IPS-11a (cell line): Measurements from ENCODE around the gene SYTL3.

ENCODE experiments used
- H3K4me3 ChIP-seq: one replicate; pipeline ENCODE4 v1.5.1; 2013; ENCODE audit warnings: low read depth, low read length, control low read depth

The SYTL3 gene

DNA sequence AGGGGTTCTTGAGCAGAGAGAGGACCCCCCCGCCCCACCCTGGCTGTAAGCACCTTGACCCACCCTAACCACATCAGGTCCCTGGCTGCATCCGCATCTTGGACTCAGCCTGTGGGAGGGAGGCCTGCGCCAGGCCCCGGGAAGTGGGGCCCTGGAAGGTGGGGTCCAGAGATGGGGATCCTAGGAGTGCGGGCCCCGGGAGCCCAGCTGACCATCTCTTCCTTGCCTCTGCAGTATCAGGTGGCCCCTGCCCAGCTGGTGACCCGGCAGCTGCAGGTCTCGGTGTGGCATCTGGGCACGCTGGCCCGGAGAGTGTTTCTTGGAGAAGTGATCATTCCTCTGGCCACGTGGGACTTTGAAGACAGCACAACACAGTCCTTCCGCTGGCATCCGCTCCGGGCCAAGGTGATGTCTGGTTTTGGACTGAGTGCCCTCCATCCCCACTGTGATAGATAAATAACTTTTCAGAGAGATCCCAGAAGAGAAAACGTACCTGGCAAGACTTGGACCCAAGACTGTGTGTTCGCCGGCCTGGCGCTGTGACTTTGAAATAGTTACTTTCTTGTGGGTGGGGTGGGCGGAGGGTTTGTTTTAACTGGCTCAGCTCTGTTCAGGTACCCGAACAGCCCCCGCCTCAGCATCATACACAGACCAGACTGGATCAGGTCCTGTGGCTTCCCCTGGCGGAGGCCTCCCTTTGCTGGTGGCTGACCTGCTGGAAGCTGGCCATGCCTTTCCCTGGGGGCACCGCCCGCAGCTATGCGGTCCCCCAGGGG lies 107.3 kb downstream of the SYTL3 start:
- H3K4me3 ChIP-seq = no peak overlapping the region

DNA sequence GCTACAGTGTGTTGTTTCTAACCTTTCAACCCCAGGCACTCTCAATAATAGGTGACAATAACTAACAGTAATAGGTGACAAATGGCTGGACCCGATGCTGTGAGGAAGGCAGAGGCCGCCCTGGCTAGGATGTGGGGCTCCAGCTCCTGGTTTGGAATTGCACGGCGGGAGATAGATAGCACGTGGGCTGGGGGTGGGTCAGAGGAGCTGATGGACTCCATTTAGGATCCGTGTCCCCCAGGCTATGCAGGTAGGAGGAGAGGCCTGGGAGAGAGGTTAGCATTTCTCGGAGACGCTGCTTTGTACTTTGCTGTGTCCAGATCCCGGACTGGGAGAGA lies 107.9 kb downstream of the SYTL3 start:
- no peak overlapping the region for H3K4me3 ChIP-seq

DNA sequence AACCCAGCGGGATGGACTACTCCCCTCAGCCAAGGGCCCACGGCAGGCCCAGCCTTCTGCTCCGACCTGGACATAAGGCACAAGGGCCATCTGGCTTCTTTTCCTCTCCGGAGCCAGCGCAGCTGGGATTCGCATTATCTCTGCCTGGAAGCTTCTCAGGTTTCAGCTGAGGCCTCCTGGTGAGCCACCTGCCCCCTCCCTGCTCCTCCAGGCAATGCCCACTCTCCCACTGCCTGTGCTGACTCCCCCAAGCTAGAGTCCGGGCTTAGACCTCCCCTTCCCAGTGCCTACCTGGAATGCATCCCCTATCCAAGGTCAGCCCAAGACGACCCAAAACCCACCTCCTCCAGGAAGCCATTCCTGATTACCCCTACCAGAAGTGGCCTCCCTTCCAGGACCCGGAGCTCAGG lies 108.6 kb downstream of the SYTL3 start:
- no peak overlapping the region for H3K4me3 ChIP-seq

DNA sequence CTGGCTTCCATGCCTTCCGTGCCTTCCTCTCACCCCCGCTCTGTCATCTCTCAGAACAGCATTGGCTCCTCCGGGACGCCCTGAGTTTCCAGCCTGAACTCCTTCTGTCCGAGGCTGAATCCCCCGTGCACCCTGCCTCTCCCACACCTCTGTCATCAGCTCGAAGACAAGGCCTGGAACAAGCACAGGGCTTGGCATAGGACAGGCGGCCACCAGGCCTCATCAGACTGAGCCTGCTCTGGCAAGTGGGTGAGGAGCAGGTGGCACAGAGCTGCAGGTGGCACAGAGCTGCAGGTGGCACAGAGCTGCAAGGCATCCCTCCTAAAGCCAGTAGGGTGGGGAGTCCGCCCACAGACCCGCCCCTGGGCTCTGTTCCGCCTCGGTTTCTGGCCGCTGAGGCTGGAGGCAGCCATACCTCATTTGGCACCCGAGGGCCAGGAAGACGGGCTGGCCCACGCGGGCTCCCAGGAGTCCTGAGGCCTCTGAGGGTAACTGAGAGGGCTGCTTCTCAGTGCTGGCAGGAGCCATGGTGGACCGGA lies 109.2 kb downstream of the SYTL3 start:
- H3K4me3 ChIP-seq = no peak overlapping the region

- no peak overlapping the region for H3K4me3 ChIP-seq
Measured at GRCh38 chr6:158759966-158760617, 110.2 kb downstream of the SYTL3 start.

GRCh38 chr6:158760618-158761250 lies 110.9 kb downstream of the SYTL3 start:
- no peak overlapping the region for H3K4me3 ChIP-seq

DNA sequence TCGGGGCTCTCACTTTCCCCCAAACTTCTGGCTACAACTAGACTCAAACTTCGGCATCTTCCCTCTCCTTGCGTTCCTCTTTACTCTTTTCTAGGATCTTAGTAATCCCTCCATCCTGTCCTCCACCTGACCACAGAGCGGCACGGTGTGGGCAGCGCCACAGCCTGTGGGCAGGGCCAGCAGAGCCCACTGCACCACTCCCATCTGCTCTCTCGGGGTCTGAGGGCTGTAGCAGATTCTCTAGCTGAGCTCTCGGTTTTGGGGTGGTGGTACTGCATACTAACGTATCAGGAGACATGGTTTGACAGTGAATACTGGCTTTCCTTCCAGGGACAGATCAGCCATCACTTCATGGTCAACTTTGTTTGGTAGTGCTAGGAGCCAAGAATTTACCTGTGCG lies 111.9 kb downstream of the SYTL3 start:
- no peak overlapping the region for H3K4me3 ChIP-seq

GRCh38 chr6:158762787-158763433 lies 113.1 kb downstream of the SYTL3 start:
- H3K4me3 ChIP-seq = no peak overlapping the region

DNA sequence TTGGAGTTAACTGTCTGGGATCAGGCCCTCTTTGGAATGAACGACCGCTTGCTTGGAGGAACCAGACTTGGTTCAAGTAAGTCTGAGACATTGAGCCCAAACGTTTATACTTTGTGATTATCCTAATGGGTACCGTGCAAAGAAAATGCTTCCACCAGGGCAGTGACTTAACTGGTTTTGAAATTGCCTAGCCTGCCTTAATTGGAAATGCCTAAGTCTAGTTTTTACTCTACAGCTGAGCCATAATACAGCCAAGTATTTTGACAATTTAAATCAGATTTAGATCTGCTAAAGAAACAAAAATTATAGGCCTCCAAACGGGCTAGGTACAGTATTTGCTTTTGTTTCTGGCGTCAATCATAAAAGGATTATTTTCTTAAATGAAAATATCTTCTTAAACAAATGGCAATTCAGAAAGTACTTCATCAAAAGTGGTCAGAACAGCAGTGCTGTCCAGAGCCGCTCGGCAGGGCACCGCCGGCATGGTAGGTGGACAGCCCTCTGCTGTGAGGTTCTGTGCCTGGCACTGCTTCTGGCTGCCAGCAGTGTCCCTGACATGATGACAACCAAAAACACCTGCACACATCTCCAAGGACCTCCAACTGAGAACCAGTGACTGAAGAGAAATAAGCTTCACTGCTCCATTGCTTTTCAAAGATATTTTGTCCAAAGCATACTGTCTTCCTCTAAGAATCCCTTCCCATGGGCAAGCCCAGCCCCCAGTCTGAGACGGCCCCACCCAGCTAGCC lies 113.8 kb downstream of the SYTL3 start:
- no peak overlapping the region for H3K4me3 ChIP-seq

DNA sequence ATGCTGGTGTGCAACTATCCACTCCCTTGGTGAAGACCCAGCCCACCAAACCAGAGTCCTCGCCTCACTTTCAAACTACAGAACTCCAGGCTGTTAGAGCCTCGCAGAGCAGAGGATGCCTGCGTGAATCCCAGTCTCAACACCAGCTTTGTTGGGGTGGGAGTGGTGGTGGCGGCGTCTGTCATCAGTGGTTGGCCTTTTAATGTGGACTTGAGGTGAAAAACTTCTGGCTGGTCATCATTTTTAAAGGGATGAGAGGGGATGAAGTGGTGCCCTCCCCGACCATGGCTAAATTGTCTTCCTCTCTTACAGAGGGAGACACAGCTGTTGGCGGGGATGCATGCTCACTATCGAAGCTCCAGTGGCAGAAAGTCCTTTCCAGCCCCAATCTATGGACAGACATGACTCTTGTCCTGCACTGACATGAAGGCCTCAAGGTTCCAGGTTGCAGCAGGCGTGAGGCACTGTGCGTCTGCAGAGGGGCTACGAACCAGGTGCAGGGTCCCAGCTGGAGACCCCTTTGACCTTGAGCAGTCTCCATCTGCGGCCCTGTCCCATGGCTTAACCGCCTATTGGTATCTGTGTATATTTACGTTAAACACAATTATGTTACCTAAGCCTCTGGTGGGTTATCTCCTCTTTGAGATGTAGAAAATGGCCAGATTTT lies 114.5 kb downstream of the SYTL3 start:
- no peak overlapping the region for H3K4me3 ChIP-seq

GRCh38 chr6:158764926-158765325 lies 115.1 kb downstream of the SYTL3 start:
- no peak overlapping the region for H3K4me3 ChIP-seq

GRCh38 chr6:158765499-158766068 lies 115.7 kb downstream of the SYTL3 start:
- no peak overlapping the region for H3K4me3 ChIP-seq

DNA sequence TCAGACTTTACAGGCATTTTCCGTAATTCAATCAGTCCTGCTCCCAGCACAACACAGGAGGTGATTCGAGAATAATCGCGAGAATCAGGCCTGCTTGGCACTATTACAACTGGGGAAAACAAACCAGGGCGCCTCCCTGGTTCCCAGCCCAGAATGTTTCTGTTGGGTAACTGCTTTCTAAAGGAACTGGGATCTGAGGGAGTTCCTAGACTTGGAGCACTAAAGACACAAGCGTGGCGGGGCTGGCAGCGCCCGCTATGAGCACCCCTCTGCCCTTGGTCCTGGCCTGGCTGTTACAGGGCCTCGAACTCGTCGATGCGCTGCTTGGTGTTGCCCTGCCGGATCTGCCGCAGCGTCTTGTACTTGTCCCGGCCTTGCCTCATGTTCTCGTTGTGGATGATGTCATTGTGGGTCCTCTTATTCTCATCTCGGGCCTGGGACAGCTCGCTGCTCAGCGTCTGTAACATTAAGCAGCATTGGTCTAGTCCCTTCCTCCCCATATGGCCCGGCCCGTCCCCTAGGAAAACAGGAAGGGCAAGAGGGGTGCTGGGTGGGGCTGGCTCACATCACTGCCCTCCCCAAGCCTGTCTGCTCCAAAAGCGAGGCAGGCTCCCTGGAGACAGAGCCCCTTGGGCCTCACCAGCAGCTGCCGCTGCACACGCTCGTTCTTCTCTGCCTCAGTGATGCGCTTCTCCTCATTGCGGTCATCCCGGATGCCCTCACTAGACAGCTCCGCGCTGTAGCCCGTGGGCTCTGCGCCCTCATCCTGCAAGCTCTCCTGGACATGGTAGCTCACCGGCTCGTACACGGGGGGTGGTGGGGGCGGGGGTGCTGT lies 117.0 kb downstream of the SYTL3 start:
- no peak overlapping the region for H3K4me3 ChIP-seq

- H3K4me3 ChIP-seq = no peak overlapping the region
Measured at GRCh38 chr6:158767709-158768108, 117.9 kb downstream of the SYTL3 start.

DNA sequence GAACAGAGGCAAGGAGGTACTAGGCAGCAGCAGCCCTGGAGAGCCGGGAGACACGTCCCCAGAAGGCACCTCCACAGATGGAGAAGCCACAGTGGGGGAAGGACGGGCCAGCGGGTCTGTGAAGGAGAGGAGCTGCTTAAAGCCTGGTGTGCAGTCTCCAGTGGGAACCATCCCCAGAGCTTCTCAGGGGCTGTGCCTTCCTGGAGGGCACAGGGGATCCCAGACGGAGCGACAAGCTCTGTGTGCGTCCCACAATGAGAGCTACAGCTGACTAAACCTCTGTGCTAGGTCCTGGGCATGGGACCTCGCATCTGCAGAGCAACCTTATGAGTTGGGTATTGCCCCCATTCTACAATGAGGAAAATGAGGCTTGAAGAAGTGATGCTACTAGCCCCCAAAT lies 118.6 kb downstream of the SYTL3 start:
- H3K4me3 ChIP-seq = no peak overlapping the region

DNA sequence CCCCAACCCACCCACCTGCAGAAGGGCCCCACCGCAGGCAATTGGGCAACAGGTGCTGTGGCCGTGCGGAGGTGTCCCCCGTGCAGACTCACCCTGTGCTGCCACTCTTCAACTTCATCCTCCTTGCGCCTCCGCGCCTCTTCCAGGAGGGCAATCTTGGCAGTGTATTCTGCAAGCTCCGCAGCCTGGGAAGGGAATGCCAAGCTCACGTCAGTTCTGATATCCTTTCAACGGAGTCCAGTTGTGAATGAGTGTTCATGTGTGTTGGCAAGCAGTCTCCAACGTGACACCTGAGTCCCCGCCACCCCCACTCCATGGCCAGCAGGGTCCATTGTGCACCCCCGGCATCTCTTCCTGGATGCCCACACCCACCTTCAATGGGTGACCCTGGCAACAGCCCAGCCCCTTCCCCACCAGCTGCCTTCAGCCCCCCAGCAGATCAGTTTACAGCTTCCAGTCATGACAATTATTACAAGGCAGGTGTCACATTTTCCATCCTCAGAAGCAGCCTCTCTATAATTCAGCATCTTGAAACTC lies 119.4 kb downstream of the SYTL3 start:
- no peak overlapping the region for H3K4me3 ChIP-seq

DNA sequence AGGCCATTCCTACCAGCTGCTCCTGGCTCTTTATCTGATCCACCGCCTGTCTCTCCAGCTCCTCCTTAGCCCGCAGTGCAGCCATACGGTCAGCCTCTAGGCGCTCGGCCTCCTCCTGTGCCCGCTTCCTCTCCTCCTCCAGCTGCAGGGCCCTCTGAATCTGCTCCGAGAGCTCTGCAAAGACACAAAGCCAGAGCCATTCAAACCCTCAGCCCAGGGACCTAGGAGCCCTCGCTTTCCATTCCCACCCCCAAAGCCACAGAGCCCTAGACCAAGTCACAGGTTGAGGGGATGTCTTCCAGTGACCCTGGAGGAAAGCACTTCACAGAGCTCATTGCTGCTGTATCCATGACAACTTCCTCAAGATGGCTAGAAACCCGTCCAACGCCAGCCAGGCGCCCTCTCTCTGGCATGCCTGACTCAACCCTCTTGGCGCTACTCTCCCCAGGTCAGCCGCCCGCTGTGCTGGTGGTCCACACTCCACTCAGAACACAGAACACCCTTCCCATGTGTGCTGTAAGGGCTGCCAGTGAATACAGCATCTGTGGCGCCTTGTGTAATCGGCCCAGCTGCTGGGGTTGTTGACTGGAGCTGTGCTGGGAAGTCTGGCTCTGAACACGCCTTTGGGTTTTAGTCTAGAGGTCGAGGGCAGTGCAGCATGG lies 120.0 kb downstream of the SYTL3 start:
- H3K4me3 ChIP-seq = no peak overlapping the region
